ENCODE data around the gene ZNF322.

GRCh38 chr6:26595669-26596269 is 63.8 kb downstream of the ZNF322 start:
- peak; percentile 63 to 93 for TF ChIP-seq CTCF (conservative IDR thresholded peaks at IDR 0.05 in 1 of 2, IDR thresholded peaks at IDR 0.05 in 1 of 2; ENCODE audit: extremely low read depth in 1 of 2, insufficient read depth in 1 of 2, low read depth in 1 of 2, low read length in 2 of 2)
- TF ChIP-seq EZH2 (IDR thresholded peaks at IDR 0.05; ENCODE audit: borderline replicate concordance, low read length), result no peak

All from mammary epithelial cell (primary cell).